HS-5 (cell line): ENCODE data around the gene LRP5.
"Not testable (repeated sequence)": the region's sequence is repeated elsewhere in the genome, so short reads cannot be mapped to it uniquely, and the experiment has no call there.

Experiments used
- DNase-seq: peaks from one replicate; pipeline ENCODE4 v3.0.0-alpha.2; 2012; ENCODE audit warnings: low read depth

Gene LRP5

GRCh38 chr11:68282141-68282860, 30.1 kb upstream of the LRP5 start:
- DNase-seq = no peak

GRCh38 chr11:68282861-68283230, 29.5 kb upstream of the LRP5 start:
- DNase-seq = no peak

GRCh38 chr11:68284588-68284987, 27.8 kb upstream of the LRP5 start:
- not testable (repeated sequence) for DNase-seq

- no peak for DNase-seq
Observed at GRCh38 chr11:68287419-68287818, 25.0 kb upstream of the LRP5 start.

- no peak for DNase-seq
Observed at GRCh38 chr11:68289456-68289855, 22.9 kb upstream of the LRP5 start.

- no peak for DNase-seq
Observed at GRCh38 chr11:68293708-68294107, 18.7 kb upstream of the LRP5 start.

GRCh38 chr11:68295271-68295670, 17.1 kb upstream of the LRP5 start:
- no peak for DNase-seq

- no peak for DNase-seq
Observed at GRCh38 chr11:68295940-68296339, 16.5 kb upstream of the LRP5 start.

GRCh38 chr11:68296344-68297051, 15.9 kb upstream of the LRP5 start:
- no peak for DNase-seq

- DNase-seq = no peak
Observed at GRCh38 chr11:68297052-68297378, 15.4 kb upstream of the LRP5 start.

GRCh38 chr11:68297494-68297811, 14.9 kb upstream of the LRP5 start:
- no peak for DNase-seq

- no peak for DNase-seq
Observed at GRCh38 chr11:68297812-68298658, 14.4 kb upstream of the LRP5 start.

GRCh38 chr11:68298659-68299516, 13.5 kb upstream of the LRP5 start:
- no peak for DNase-seq

- not testable (repeated sequence) for DNase-seq
Observed at GRCh38 chr11:68299517-68299879, 12.9 kb upstream of the LRP5 start.

GRCh38 chr11:68300076-68300830, 12.1 kb upstream of the LRP5 start:
- no peak for DNase-seq

- no peak for DNase-seq
Observed at GRCh38 chr11:68302256-68302655, 10.1 kb upstream of the LRP5 start.

GRCh38 chr11:68302670-68303069, 9.7 kb upstream of the LRP5 start:
- DNase-seq = no peak

GRCh38 chr11:68303083-68303482, 9.3 kb upstream of the LRP5 start:
- no peak for DNase-seq

GRCh38 chr11:68303982-68304780, 8.2 kb upstream of the LRP5 start:
- no peak for DNase-seq

GRCh38 chr11:68306636-68307035, 5.8 kb upstream of the LRP5 start:
- no peak for DNase-seq

GRCh38 chr11:68308068-68308467, 4.3 kb upstream of the LRP5 start:
- DNase-seq = no peak
